ENCODE measurements around the gene ACADVL. TPM values are rescaled to one million over a fixed set of nuclear protein-coding genes. Genes with fewer than 3 reads are reported as not detected.

ACADVL gene
- total and polyA plus RNA-seq, 2 of the 4 experiments (the other 2 are of a cell fraction): 139 to 752 TPM

DNA sequence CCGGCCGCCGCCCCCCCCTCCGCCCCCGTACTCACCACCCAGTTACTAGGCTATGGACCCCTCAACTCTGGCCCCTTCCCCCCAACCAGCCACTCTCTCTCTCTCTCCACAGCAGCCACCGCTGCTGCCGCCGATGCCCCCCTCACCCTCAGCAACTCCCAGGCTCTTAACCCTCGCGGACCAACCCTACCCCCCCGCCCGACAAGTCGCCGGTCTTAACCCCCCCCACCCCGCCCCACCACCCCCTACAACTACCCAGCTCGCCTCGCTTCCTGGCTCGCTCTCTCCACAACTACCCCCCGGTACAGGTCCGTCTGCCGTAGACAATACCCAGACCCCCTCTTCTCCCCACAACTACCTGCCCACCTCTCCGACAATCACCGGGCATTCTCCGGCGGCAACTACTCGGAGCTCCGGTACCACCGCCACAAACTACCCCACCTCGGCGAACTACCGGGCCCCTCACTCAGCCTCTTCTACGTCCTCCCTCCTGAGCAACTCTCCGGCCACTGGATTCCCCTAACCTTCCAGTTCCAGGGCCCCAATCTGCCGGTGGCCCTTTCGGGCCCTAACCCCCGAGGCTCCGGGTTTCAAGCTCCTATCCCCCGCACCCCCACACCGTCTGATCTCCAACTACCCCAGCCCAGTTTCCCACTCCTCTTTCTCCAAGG lies 18.8 kb downstream of the ACADVL start (continued):
- no peak for TF ChIP-seq MAZ (IDR thresholded peaks at IDR 0.05; ENCODE audit: borderline replicate concordance, low read depth, low read length)

DNA sequence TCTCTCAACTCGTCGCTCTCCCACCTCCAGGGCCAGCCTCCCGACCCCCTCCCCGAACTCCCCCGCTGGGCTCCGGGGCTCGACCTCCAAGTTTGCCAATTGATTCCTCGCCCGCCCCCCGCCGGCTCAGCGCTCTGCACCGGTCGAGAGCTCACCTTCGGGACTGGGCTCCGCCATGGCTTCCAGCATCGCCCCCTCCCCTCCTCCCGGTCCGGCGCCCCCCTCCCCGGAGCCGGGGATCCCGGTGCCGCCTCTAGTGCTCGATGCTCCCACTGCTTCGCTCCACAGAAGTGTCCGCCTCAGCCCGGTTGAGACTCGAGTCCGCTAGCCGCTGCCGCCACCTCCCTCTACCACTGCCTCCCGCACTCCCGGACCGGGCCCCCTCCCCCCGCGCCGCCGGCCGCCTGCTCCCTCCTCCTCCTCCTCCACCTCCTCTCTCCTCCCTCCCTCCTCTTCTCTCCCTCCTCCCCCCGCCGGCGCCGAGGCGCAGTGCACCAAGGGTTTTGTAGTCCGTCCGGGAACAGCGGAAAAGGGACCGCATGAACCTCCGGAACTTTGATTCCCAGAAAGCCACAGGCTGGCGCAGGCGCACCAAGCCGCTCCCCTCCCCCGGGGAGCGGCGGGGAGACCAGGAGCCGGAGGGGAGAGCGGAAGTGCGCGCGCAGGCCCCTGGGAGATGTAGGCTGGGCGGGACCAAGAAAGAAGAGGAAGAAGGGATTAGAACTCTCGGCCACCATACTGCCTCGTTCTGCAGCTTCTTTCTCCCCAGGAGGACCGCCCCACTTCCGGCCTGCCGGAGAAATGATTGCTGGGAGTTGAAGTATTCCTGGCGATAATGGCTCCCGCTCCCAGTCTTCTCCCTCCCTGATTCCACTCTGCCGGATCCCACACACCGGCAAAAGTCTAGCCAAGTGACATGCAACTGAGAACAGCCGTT lies 19.6 kb downstream of the ACADVL start, which contains the start of gene PHF23:
Gene PHF23, minus strand, starts transcription at position 367 of the 937 bp plus-strand sequence. Its CDS starts 178 bp downstream, at position 189.
- ChIA-PET POLR2A (ENCODE audit: unreplicated experiment) (interaction anchor here (1.0 kb wide), 1 partner anchor 10 kb away, joined by 3 read pairs; no protein-coding TSS in a partner anchor), CTCF (interaction anchor here (1.0 kb wide), 1 partner anchor 19 kb away, joined by 3 read pairs; the partner anchor contains the start of genes ACADVL and DLG4)
- peak within 1 kb of the TSS; percentile 84 for H2AK5ac ChIP-seq (ENCODE audit: low read depth, low read length)
- H4K20me1 ChIP-seq (ENCODE audit: insufficient read depth, low read length): peaks cover 29% of the 10 kb centered on the region
- H3K18ac ChIP-seq (ENCODE audit: low read depth, low read length): peak within 1 kb of the TSS; percentile 51
- intact Hi-C loops (cut with micrococcal nuclease) (loop anchor here (5.0 kb wide), 1 partner anchor 58 kb away; no protein-coding TSS in a partner anchor), dilution Hi-C loops (cut with HindIII; ENCODE audit: low sequenced_read_pairs, unreplicated experiment) (no loop called here), in situ Hi-C loops (cut with MboI; ENCODE audit: low sequenced_read_pairs) (loop anchor here (25.0 kb wide), 1 partner anchor 923 kb away; the partner anchor contains the start of genes PER1 and VAMP2)
- peak within 1 kb of the TSS; percentile 95 for H3K14ac ChIP-seq (replicated peaks; ENCODE audit: low read depth, low read length)
- H2AFZ ChIP-seq (replicated peaks; ENCODE audit: low read length, poor library complexity): peak within 1 kb of the TSS; percentile 54
- H3K9ac ChIP-seq (ENCODE audit: low read depth, low read length): peak within 1 kb of the TSS; percentile 97
- H2BK15ac ChIP-seq (ENCODE audit: low read depth, low read length): no peak within 1 kb of the TSS
- H3K4me1 ChIP-seq (ENCODE audit: control insufficient read depth, insufficient read depth, low read length): peaks cover 14% of the 10 kb centered on the region
- H3K4me3 ChIP-seq (ENCODE audit: insufficient read depth, low read depth, low read length): peak within 1 kb of the TSS; percentile 98
- H4K91ac ChIP-seq (ENCODE audit: insufficient read depth, low read depth, low read length): peak within 1 kb of the TSS; percentile 75
- no peaks in the 10 kb centered on the region for H3K27me3 ChIP-seq (ENCODE audit: control insufficient read depth, insufficient read depth, low read length)
- peaks cover 2% of the 10 kb centered on the region; the same call in 1 of the 2 replicates for H3K9me1 ChIP-seq (ENCODE audit: insufficient read depth, low read length)
- H3K56ac ChIP-seq (ENCODE audit: extremely low read depth, insufficient read depth, low read length): peak within 1 kb of the TSS; percentile 85
- H2AK9ac ChIP-seq (replicated peaks; ENCODE audit: low read depth, low read length, poor library complexity): peak within 1 kb of the TSS; percentile 100
- no peaks in the 10 kb centered on the region for H3K9me3 ChIP-seq (ENCODE audit: control insufficient read depth, insufficient read depth, low read length)
- DNase-seq (peak; percentile 99), ATAC-seq (ENCODE audit: low read depth) (peak; percentile 70)
- peak within 1 kb of the TSS; percentile 81 for H3K4me2 ChIP-seq (ENCODE audit: low read depth, low read length)
- peak within 1 kb of the TSS; percentile 91 for H2BK5ac ChIP-seq (ENCODE audit: low read depth, low read length, poor library complexity, severe bottlenecking)
- 0% methylated on average over 15 of the region's 72 CpGs; no CpG with 5 or more reads in 1 of the 2 experiments for WGBS, 2 experiments (ENCODE audit: extremely low coverage in 2 of 2, insufficient read length in 1 of 2)
- peak within 1 kb of the TSS; percentile 60 to 73; a peak in 3 of 4 replicates for H4K8ac ChIP-seq (ENCODE audit: low read depth in 2 of 2, low read length in 2 of 2)
- H3K36me3 ChIP-seq (ENCODE audit: control insufficient read depth, insufficient read depth, low read length): peaks cover 37% of the 10 kb centered on the region
- H3K4ac ChIP-seq (ENCODE audit: low read depth, low read length): peak within 1 kb of the TSS; percentile 89
- H2BK120ac ChIP-seq (ENCODE audit: low read depth, low read length): peak within 1 kb of the TSS; percentile 50; the same call in 1 of the 2 replicates
- BruUV-seq (replicated peaks): no TSS peak
- H4K5ac ChIP-seq (ENCODE audit: low read depth, low read length): peak within 1 kb of the TSS; percentile 55
- peaks cover 19 to 64% of the 10 kb centered on the region in 2 experiments for H3K79me1 ChIP-seq (ENCODE audit: low read depth in 1 of 2, low read length in 2 of 2)
- TF ChIP-seq, protein P1, sequence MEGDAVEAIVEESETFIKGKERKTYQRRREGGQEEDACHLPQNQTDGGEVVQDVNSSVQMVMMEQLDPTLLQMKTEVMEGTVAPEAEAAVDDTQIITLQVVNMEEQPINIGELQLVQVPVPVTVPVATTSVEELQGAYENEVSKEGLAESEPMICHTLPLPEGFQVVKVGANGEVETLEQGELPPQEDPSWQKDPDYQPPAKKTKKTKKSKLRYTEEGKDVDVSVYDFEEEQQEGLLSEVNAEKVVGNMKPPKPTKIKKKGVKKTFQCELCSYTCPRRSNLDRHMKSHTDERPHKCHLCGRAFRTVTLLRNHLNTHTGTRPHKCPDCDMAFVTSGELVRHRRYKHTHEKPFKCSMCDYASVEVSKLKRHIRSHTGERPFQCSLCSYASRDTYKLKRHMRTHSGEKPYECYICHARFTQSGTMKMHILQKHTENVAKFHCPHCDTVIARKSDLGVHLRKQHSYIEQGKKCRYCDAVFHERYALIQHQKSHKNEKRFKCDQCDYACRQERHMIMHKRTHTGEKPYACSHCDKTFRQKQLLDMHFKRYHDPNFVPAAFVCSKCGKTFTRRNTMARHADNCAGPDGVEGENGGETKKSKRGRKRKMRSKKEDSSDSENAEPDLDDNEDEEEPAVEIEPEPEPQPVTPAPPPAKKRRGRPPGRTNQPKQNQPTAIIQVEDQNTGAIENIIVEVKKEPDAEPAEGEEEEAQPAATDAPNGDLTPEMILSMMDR (conservative IDR thresholded peaks at IDR 0.05; ENCODE audit: low read depth, low read length): no peak
- TF ChIP-seq SMC3 (IDR thresholded peaks at IDR 0.05; ENCODE audit: low read depth, low read length) (no peak), MAFK (IDR thresholded peaks at IDR 0.05; ENCODE audit: low read depth, low read length) (no peak), MXI1 (IDR thresholded peaks at IDR 0.05; ENCODE audit: borderline replicate concordance, low read depth, low read length) (0 out of 2 replicates have a peak, but pooled peaks have one; percentile 17), RAD21 (IDR thresholded peaks at IDR 0.05; ENCODE audit: low read length) (no peak), MAZ (IDR thresholded peaks at IDR 0.05; ENCODE audit: borderline replicate concordance, low read depth, low read length) (peak; percentile 100)
- TF ChIP-seq, protein P2, sequence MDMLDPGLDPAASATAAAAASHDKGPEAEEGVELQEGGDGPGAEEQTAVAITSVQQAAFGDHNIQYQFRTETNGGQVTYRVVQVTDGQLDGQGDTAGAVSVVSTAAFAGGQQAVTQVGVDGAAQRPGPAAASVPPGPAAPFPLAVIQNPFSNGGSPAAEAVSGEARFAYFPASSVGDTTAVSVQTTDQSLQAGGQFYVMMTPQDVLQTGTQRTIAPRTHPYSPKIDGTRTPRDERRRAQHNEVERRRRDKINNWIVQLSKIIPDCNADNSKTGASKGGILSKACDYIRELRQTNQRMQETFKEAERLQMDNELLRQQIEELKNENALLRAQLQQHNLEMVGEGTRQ (IDR thresholded peaks at IDR 0.05; ENCODE audit: low read depth, low read length): peak; percentile 19
- H3K27ac ChIP-seq (ENCODE audit: insufficient read depth, low read length): peak within 1 kb of the TSS; percentile 97
- peak within 1 kb of the TSS; percentile 94 for H3K23ac ChIP-seq (ENCODE audit: low read depth, low read length)
- H2BK20ac ChIP-seq (ENCODE audit: low read depth, low read length): no peak within 1 kb of the TSS

Data from IMR-90 (cell line).